CD14-positive monocyte (primary cell): ENCODE data around the gene TMEM221. TPM values are rescaled to one million over a fixed set of nuclear protein-coding genes. Genes with fewer than 3 reads are reported as not detected.

Experiments used
- DNase-seq, 3 donors: peaks; one replicate each; pipeline ENCODE4 v3.0.0-alpha.2; 2011 to 2022
- H2AFZ ChIP-seq: 2 replicates; pipeline ENCODE4 v1.6.0; 2012; ENCODE audit warnings: mild to moderate bottlenecking, low read depth, low read length, inconsistent platforms; ENCODE audit not compliant: insufficient read depth, poor library complexity, severe bottlenecking
- H3K27ac ChIP-seq, 2 donors: 1 replicate in 1 of 2; 2 replicates in 1 of 2; pipeline ENCODE4 v1.5.1; 2012 to 2013; ENCODE audit warnings: low read length in 2 of 2, control low read depth in 1 of 2, inconsistent platforms in 1 of 2, low read depth in 1 of 2, mild to moderate bottlenecking in 1 of 2
- H3K27me3 ChIP-seq, 2 donors: one replicate each; pipeline versions ENCODE4 v1.6.0 to v1.6.1; 2011 to 2013; ENCODE audit warnings: low read length in 2 of 2; ENCODE audit not compliant: control insufficient read depth in 2 of 2, insufficient read depth in 2 of 2
- H3K36me3 ChIP-seq, 2 donors: replicated peaks in 1 of 2; 1 replicate in 1 of 2; 2 replicates in 1 of 2; pipeline versions ENCODE4 v1.5.1 to v1.6.1; 2012 to 2013; ENCODE audit warnings: low read length in 2 of 2, control low read depth in 1 of 2, inconsistent platforms in 1 of 2, mild to moderate bottlenecking in 1 of 2; ENCODE audit not compliant: insufficient read depth in 2 of 2, control insufficient read depth in 1 of 2
- H3K4me1 ChIP-seq, 2 donors: 1 replicate in 1 of 2; 2 replicates in 1 of 2; pipeline versions ENCODE4 v1.5.1 to v1.6.1; 2012 to 2013; ENCODE audit warnings: low read length in 2 of 2, control low read depth in 1 of 2, inconsistent platforms in 1 of 2, mild to moderate bottlenecking in 1 of 2, moderate library complexity in 1 of 2; ENCODE audit not compliant: insufficient read depth in 2 of 2, control insufficient read depth in 1 of 2
- H3K4me2 ChIP-seq: replicated peaks from 2 replicates; pipeline ENCODE3; 2012; ENCODE audit warnings: low read length, moderate library complexity, mild to moderate bottlenecking; ENCODE audit not compliant: poor library complexity, severe bottlenecking; ENCODE audit errors: extremely low read depth
- H3K4me3 ChIP-seq, 3 experiments: fragments of 200-600 bp in 1 of 3; sonication (generic) in 1 of 3; replicated peaks in 1 of 3; 1 replicate in 2 of 3; 2 replicates in 1 of 3; pipeline ENCODE4 v1.5.1; 2011 to 2013; ENCODE audit warnings: low read length in 3 of 3, mild to moderate bottlenecking in 3 of 3, control low read depth in 2 of 3, low read depth in 2 of 3, inconsistent platforms in 1 of 3, moderate library complexity in 1 of 3
- H3K79me2 ChIP-seq: 2 replicates; pipeline ENCODE4 v1.6.0; 2012; ENCODE audit warnings: mild to moderate bottlenecking, control low read depth, inconsistent platforms, low read length, moderate library complexity; ENCODE audit not compliant: insufficient read depth
- H3K9ac ChIP-seq: 2 replicates; pipeline ENCODE4 v1.6.0; 2017; ENCODE audit warnings: low read length, mild to moderate bottlenecking; ENCODE audit not compliant: insufficient read depth, poor library complexity, severe bottlenecking
- H3K9me3 ChIP-seq, 2 donors: replicated peaks in 1 of 2; 1 replicate in 1 of 2; 2 replicates in 1 of 2; pipeline versions ENCODE4 v1.5.1 to v1.6.1; 2012 to 2013; ENCODE audit warnings: low read length in 2 of 2, control low read depth in 1 of 2; ENCODE audit not compliant: control insufficient read depth in 1 of 2, insufficient read depth in 1 of 2
- H4K20me1 ChIP-seq: 2 replicates; pipeline ENCODE4 v1.6.0; 2012; ENCODE audit warnings: mild to moderate bottlenecking, low read length, control low read depth, moderate library complexity; ENCODE audit not compliant: insufficient read depth
- H3K27ac Mint-ChIP-seq, 7 donors: one replicate each; pipeline ENCODE4 v1.8.0; 2020; ENCODE audit warnings: mild to moderate bottlenecking in 7 of 7, mixed read lengths in 7 of 7, moderate library complexity in 6 of 7, inconsistent platforms in 2 of 7
- H3K27me3 Mint-ChIP-seq, 3 donors: one replicate each; pipeline ENCODE4 v1.8.0; 2021 to 2022; ENCODE audit warnings: low read depth in 3 of 3, mild to moderate bottlenecking in 3 of 3, mixed read lengths in 3 of 3, moderate library complexity in 3 of 3, inconsistent platforms in 1 of 3
- H3K36me3 Mint-ChIP-seq, 2 donors: one replicate each; pipeline ENCODE4 v1.8.0; 2020; ENCODE audit warnings: mixed read lengths in 2 of 2, inconsistent platforms in 1 of 2, mild to moderate bottlenecking in 1 of 2
- H3K4me1 Mint-ChIP-seq: one replicate; pipeline ENCODE4 v1.8.0; 2020; ENCODE audit warnings: mild to moderate bottlenecking, mixed read lengths
- H3K4me3 Mint-ChIP-seq, 2 donors: one replicate each; pipeline ENCODE4 v1.8.0; 2020; ENCODE audit warnings: mild to moderate bottlenecking in 2 of 2, mixed read lengths in 2 of 2, moderate library complexity in 1 of 2
- H3K9me3 Mint-ChIP-seq, 7 donors: one replicate each; pipeline ENCODE4 v1.8.0; 2020 to 2022; ENCODE audit warnings: mixed read lengths in 7 of 7, mild to moderate bottlenecking in 6 of 7, moderate library complexity in 6 of 7, inconsistent platforms in 2 of 7
- WGBS: methylation state at CpG from one replicate; pipeline ENCODE4 v1.1.5; 2013; ENCODE audit warnings: missing lambda C conversion rate; ENCODE audit not compliant: insufficient coverage; 5-methylcytosine and 5-hydroxymethylcytosine counted together
- intact Hi-C, 2 donors: fragments of 100-400 bp; cut with micrococcal nuclease; formaldehyde crosslinking; loops; one replicate each; pipeline versions ENCODE4 v1.15.0 to v1.15.1; 2023
- polyA plus RNA-seq, 3 donors: library from polyadenylated mRNA; depleted of rRNA in 1 of 3; unstranded in 2 of 3; stranded (reverse) in 1 of 3; fragments of 300-500 nt in 2 of 3; fragments of >200 nt in 1 of 3; fragmentation: Illumina TruSeq in 2 of 3; gene quantifications; 1 replicate in 2 of 3; 2 replicates in 1 of 3; pipeline ENCODE4 v1.2.3, GENCODE V29; 2012 to 2021
- TF ChIP-seq, protein P1 (sequence below): fragments of 200-600 bp; IDR thresholded peaks from one replicate; pipeline ENCODE4 v1.8.0; 2022; ENCODE audit warnings: antibody characterized with exemption, mild to moderate bottlenecking

Gene TMEM221
- polyA plus RNA-seq, 3 donors: not detected

DNA sequence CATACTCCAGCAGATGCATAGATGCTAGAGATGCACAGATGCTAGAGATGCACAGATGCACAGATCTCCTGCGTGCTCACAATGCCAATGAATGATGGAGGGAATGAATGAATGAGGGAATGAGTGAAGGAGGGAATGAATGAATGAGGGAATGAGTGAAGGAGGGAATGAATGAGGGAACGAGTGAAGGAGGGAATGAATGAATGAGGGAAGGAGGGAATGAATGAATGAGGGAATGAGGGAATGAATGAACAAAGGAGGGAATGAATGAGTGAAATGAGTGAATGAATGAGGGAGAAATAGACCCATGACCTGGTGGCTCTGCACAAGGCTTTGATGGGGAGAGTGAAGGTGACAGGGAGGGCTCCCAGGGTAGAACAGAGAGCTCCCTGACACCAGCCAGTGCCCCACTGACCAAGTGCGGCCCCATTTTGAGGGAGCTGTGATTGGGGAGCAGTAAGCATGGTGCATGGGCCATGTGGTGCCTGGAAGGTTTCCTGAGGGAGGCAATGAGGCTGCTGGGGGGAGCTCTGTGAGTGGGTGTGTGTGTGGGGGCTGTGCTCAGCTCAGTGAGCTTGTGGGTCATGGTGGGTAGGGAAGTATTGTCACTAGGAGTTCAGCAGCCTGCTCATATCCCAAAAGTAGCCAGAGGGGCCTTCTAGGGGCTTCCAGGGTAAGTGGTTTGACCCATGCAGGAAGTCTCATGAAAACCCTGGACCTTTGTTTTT lies 34.6 kb upstream of the TMEM221 start:
- Histone ChIP-seq H3K4me2 (no peak overlapping the region), H3K27ac (no peak overlapping the region), H3K36me3 (peaks cover 0 to 5% of the 10 kb centered on the region in 2 donors), H3K27me3 (no peaks in the 10 kb centered on the region), H3K4me1 (peaks cover 34 to 44% of the 10 kb centered on the region in 2 donors), H3K9me3 (no peaks in the 10 kb centered on the region), H2AFZ (no peak overlapping the region), H4K20me1 (peaks cover 50% of the 10 kb centered on the region), H3K4me3 (no peak overlapping the region), H3K79me2 (peaks cover 62% of the 10 kb centered on the region), H3K9ac (no peak overlapping the region)
- Mint-ChIP-seq H3K4me3 (no peak overlapping the region), H3K9me3 (peaks cover 0 to 2% (median 0%) of the 10 kb centered on the region in 7 donors), H3K36me3 (peaks cover 17 to 48% of the 10 kb centered on the region in 2 donors), H3K27ac (no peak overlapping the region), H3K27me3 (peaks cover 0 to 3% (median 3%) of the 10 kb centered on the region in 3 donors), H3K4me1 (peaks cover 43% of the 10 kb centered on the region)
- WGBS: 98% methylated on average over 3 of the region's 3 CpGs
- DNase-seq: no peak
- TF ChIP-seq, protein P1, sequence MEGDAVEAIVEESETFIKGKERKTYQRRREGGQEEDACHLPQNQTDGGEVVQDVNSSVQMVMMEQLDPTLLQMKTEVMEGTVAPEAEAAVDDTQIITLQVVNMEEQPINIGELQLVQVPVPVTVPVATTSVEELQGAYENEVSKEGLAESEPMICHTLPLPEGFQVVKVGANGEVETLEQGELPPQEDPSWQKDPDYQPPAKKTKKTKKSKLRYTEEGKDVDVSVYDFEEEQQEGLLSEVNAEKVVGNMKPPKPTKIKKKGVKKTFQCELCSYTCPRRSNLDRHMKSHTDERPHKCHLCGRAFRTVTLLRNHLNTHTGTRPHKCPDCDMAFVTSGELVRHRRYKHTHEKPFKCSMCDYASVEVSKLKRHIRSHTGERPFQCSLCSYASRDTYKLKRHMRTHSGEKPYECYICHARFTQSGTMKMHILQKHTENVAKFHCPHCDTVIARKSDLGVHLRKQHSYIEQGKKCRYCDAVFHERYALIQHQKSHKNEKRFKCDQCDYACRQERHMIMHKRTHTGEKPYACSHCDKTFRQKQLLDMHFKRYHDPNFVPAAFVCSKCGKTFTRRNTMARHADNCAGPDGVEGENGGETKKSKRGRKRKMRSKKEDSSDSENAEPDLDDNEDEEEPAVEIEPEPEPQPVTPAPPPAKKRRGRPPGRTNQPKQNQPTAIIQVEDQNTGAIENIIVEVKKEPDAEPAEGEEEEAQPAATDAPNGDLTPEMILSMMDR: no peak
- intact Hi-C loops: no loop called here

- Histone ChIP-seq H3K4me1 (peaks cover 28 to 37% of the 10 kb centered on the region in 2 donors), H3K79me2 (peaks cover 72% of the 10 kb centered on the region), H3K9me3 (no peaks in the 10 kb centered on the region), H4K20me1 (peaks cover 44% of the 10 kb centered on the region), H2AFZ (no peak overlapping the region), H3K4me2 (peak overlapping the region; percentile 36), H3K36me3 (peaks cover 0 to 5% of the 10 kb centered on the region in 2 donors), H3K27ac (peak overlapping the region; percentile 63 to 71), H3K27me3 (no peaks in the 10 kb centered on the region), H3K9ac (no peak overlapping the region), H3K4me3 (no peak overlapping the region)
- H3K27ac Mint-ChIP-seq: peak overlapping the region in 4 of 7 donors; percentile 63 to 90 (median 80)
- peaks cover 0 to 3% (median 0%) of the 10 kb centered on the region in 3 donors for H3K27me3 Mint-ChIP-seq
- no peak for DNase-seq
- TF ChIP-seq, protein P1: no peak
- H3K9me3 Mint-ChIP-seq: peaks cover 0 to 1% (median 0%) of the 10 kb centered on the region in 7 donors
- no peak overlapping the region for H3K4me3 Mint-ChIP-seq
- intact Hi-C loops: no loop called here
- peaks cover 15 to 41% of the 10 kb centered on the region in 2 donors for H3K36me3 Mint-ChIP-seq
- 95% methylated on average over 13 of the region's 13 CpGs for WGBS
- peaks cover 37% of the 10 kb centered on the region for H3K4me1 Mint-ChIP-seq
Measured at GRCh38 chr19:17481986-17482385, 33.5 kb upstream of the TMEM221 start.
